Erythroblast (primary cell): ENCODE results near the gene DTX3L.

Experiments used
- GATA1 ChIP-seq: IDR thresholded peaks from 2 replicates; pipeline ENCODE4 v1.6.1; 2011; ENCODE audit warnings: low read depth, mild to moderate bottlenecking, control low read depth, low read length, moderate library complexity
- POLR2A ChIP-seq: IDR thresholded peaks from 2 replicates; pipeline ENCODE4 v1.6.1; 2011; ENCODE audit warnings: mild to moderate bottlenecking, low read length

- no peak for TF ChIP-seq POLR2A
- TF ChIP-seq GATA1: no peak
Observed at GRCh38 chr3:122586098-122586497, 22.0 kb downstream of the DTX3L start.
